IMR-90 (cell line): Measurements from ENCODE around the gene NDUFV2. TPM values are rescaled to one million over a fixed set of nuclear protein-coding genes. Genes with fewer than 3 reads are reported as not detected.
A peak's percentile ranks its signal among the peaks of the same experiment; 100 is the strongest.

Source experiments
- ATAC-seq: fragments of 200-7000 bp; cut with Tn5 transposase; 2 replicates; pipeline ENCODE4 v1.9.1; 2020; ENCODE audit warnings: low read depth, mild to moderate bottlenecking, moderate library complexity
- BruUV-seq: library from RNA; stranded (reverse); fragments of 400-500 nt; replicated peaks from 2 replicates; lab custom pipeline; 2021; lab: Mats Ljungman, UMichigan
- CTCF ChIA-PET: fragments of 300-600 bp; formaldehyde crosslinking; extraction: SDS; loops from one replicate; lab custom pipeline; 2021; ENCODE audit warnings: antibody characterized with exemption; lab: Yijun Ruan, JAX
- POLR2A ChIA-PET: fragments of 300-600 bp; sonication (Branson Sonifier 250); formaldehyde crosslinking; loops from one replicate; lab custom pipeline; 2022; ENCODE audit warnings: antibody characterized with exemption; ENCODE audit not compliant: unreplicated experiment; lab: Charles Lee
- DNase-seq: peaks from one replicate; pipeline ENCODE4 v3.0.0; 2013
- H2AFZ ChIP-seq: replicated peaks from 2 replicates; pipeline ENCODE3; 2013; ENCODE audit warnings: low read length, mild to moderate bottlenecking; ENCODE audit not compliant: poor library complexity
- H2AK5ac ChIP-seq: 2 replicates; pipeline ENCODE4 v1.6.1; 2013; ENCODE audit warnings: low read depth, low read length, inconsistent platforms
- H2AK9ac ChIP-seq: replicated peaks from 2 replicates; pipeline ENCODE3; 2013; ENCODE audit warnings: mild to moderate bottlenecking, low read depth, low read length, moderate library complexity; ENCODE audit not compliant: poor library complexity
- H2BK120ac ChIP-seq: 2 replicates; pipeline ENCODE4 v1.6.1; 2013; ENCODE audit warnings: low read depth, low read length, inconsistent platforms
- H2BK15ac ChIP-seq: 3 replicates; pipeline ENCODE4 v1.6.1; 2013; ENCODE audit warnings: low read depth, low read length, inconsistent platforms
- H2BK20ac ChIP-seq: 2 replicates; pipeline ENCODE4 v1.6.1; 2013; ENCODE audit warnings: low read depth, mild to moderate bottlenecking, inconsistent platforms, low read length, moderate library complexity
- H2BK5ac ChIP-seq: 2 replicates; pipeline ENCODE4 v1.6.1; 2013; ENCODE audit warnings: mild to moderate bottlenecking, low read depth, low read length, inconsistent platforms; ENCODE audit not compliant: poor library complexity, severe bottlenecking
- H3K14ac ChIP-seq: replicated peaks from 2 replicates; pipeline ENCODE4 v1.6.1; 2013; ENCODE audit warnings: low read depth, low read length, inconsistent platforms
- H3K18ac ChIP-seq: 2 replicates; pipeline ENCODE4 v1.6.1; 2013; ENCODE audit warnings: low read depth, low read length, control low read depth
- H3K23ac ChIP-seq: 2 replicates; pipeline ENCODE4 v1.6.1; 2013; ENCODE audit warnings: low read depth, low read length, inconsistent platforms
- H3K27ac ChIP-seq: 2 replicates; pipeline ENCODE4 v1.5.1; 2013; ENCODE audit warnings: mild to moderate bottlenecking, control low read depth, low read length; ENCODE audit not compliant: insufficient read depth
- H3K27me3 ChIP-seq: 2 replicates; pipeline ENCODE4 v1.6.1; 2013; ENCODE audit warnings: low read length; ENCODE audit not compliant: control insufficient read depth, insufficient read depth
- H3K36me3 ChIP-seq: 2 replicates; pipeline ENCODE4 v1.6.1; 2013; ENCODE audit warnings: low read length, mixed read lengths; ENCODE audit not compliant: control insufficient read depth, insufficient read depth
- H3K4ac ChIP-seq: 2 replicates; pipeline ENCODE4 v1.6.1; 2013; ENCODE audit warnings: low read depth, low read length, inconsistent platforms
- H3K4me1 ChIP-seq: 2 replicates; pipeline ENCODE4 v1.6.1; 2013; ENCODE audit warnings: low read length, mixed read lengths; ENCODE audit not compliant: control insufficient read depth, insufficient read depth
- H3K4me2 ChIP-seq: 2 replicates; pipeline ENCODE4 v1.6.1; 2013; ENCODE audit warnings: low read depth, mild to moderate bottlenecking, control low read depth, low read length, moderate library complexity
- H3K4me3 ChIP-seq: 2 replicates; pipeline ENCODE4 v1.5.1; 2013; ENCODE audit warnings: low read depth, mild to moderate bottlenecking, control low read depth, low read length, moderate library complexity; ENCODE audit not compliant: insufficient read depth
- H3K56ac ChIP-seq: 2 replicates; pipeline ENCODE4 v1.6.1; 2013; ENCODE audit warnings: low read length, inconsistent platforms; ENCODE audit not compliant: insufficient read depth; ENCODE audit errors: extremely low read depth
- H3K79me1 ChIP-seq, 2 experiments: 2 replicates each; pipeline ENCODE4 v1.6.1; 2013; ENCODE audit warnings: low read length in 2 of 2, inconsistent platforms in 1 of 2, low read depth in 1 of 2
- H3K9ac ChIP-seq: 2 replicates; pipeline ENCODE4 v1.6.1; 2013; ENCODE audit warnings: low read depth, low read length, control low read depth
- H3K9me1 ChIP-seq: 2 replicates; pipeline ENCODE4 v1.6.1; 2013; ENCODE audit warnings: low read length, inconsistent platforms; ENCODE audit not compliant: insufficient read depth
- H3K9me3 ChIP-seq: 2 replicates; pipeline ENCODE4 v1.6.1; 2013; ENCODE audit warnings: low read length; ENCODE audit not compliant: control insufficient read depth, insufficient read depth
- H4K20me1 ChIP-seq: 2 replicates; pipeline ENCODE4 v1.6.1; 2013; ENCODE audit warnings: low read length, inconsistent platforms; ENCODE audit not compliant: insufficient read depth
- H4K5ac ChIP-seq: 2 replicates; pipeline ENCODE4 v1.6.1; 2013; ENCODE audit warnings: mild to moderate bottlenecking, low read depth, low read length, control low read depth
- H4K8ac ChIP-seq, 2 experiments: 2 replicates each; pipeline ENCODE4 v1.6.1; 2013; ENCODE audit warnings: low read depth in 2 of 2, low read length in 2 of 2, control low read depth in 1 of 2, inconsistent platforms in 1 of 2
- H4K91ac ChIP-seq: 2 replicates; pipeline ENCODE4 v1.6.1; 2013; ENCODE audit warnings: low read depth, low read length, inconsistent platforms; ENCODE audit not compliant: insufficient read depth
- CHD1 ChIP-seq: IDR thresholded peaks from 2 replicates; pipeline ENCODE4 v1.6.1; 2012; ENCODE audit warnings: low read depth, low read length, improper control_type of control experiment
- RAD21 ChIP-seq: IDR thresholded peaks from 2 replicates; pipeline ENCODE4 v1.6.1; 2012; ENCODE audit warnings: low read length, improper control_type of control experiment
- WGBS, 2 experiments: methylation state at CpG; one replicate each; pipeline versions ENCODE4 v1.1.5 to v1.1.7; 2013; ENCODE audit warnings: missing lambda C conversion rate in 2 of 2; ENCODE audit not compliant: insufficient read length in 1 of 2; ENCODE audit errors: extremely low coverage in 2 of 2; 5-methylcytosine and 5-hydroxymethylcytosine counted together
- dilution Hi-C: fragments of 300-500 bp; cut with HindIII; formaldehyde crosslinking; loops from one replicate; pipeline ENCODE4 v1.14.3; 2018; ENCODE audit warnings: low sequenced_read_pairs; ENCODE audit not compliant: unreplicated experiment
- in situ Hi-C: fragments of 300-500 bp; cut with MboI; formaldehyde crosslinking; loops from 3 replicates; pipeline ENCODE4 v1.14.3; 2019; ENCODE audit warnings: low sequenced_read_pairs, inconsistent platforms, mixed read lengths
- intact Hi-C: fragments of 100-400 bp; cut with micrococcal nuclease; formaldehyde crosslinking; loops from 2 replicates; pipeline ENCODE4 v1.10.0; 2022
- polyA plus RNA-seq, 3 experiments: library from polyadenylated mRNA; depleted of rRNA; stranded (reverse); fragments of >200 nt; gene quantifications; 2 replicates each; pipeline ENCODE4 v1.2.3, GENCODE V29; 2012; ENCODE audit warnings: low replicate concordance in 1 of 3
- total RNA-seq: library from RNA; depleted of rRNA; stranded (reverse); fragments of >200 nt; gene quantifications from 2 replicates; pipeline ENCODE4 v1.2.3, GENCODE V29; 2012
- TF ChIP-seq, protein P1 (sequence below): conservative IDR thresholded peaks from 2 replicates; pipeline ENCODE4 v1.5.1; 2012; ENCODE audit warnings: mild to moderate bottlenecking, low read depth, low read length, improper control_type of control experiment

NDUFV2 gene
- total and polyA plus RNA-seq, 2 of the 4 experiments (the other 2 are of a cell fraction) = 106 to 126 TPM

DNA sequence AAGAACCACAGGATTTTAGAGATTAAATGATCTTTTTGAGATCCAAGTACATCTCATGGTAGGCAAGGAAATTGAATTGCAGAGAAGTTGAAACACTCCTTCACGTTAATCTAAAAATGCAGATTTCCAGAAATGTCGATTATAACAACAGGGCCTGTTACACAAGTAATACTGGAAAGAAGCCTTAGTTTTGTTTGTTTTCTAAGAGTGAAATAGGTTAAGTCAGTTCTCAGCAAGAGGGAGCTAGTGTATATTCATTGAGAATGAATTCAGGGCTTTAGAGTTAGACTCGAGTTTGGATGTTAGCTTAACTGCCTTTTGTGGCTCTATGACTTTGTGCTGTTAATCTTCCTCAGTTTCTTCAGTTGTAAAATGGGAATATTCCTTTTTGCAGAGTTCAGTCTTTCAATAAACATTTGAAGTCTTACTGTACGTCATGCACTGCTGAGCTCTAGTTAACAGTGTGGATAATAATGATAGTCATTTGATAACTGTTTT is 926 bp downstream of the NDUFV2 start:
- Histone ChIP-seq H2BK120ac (peak overlapping the region; percentile 69; the same call in 1 of the 2 replicates), H2BK5ac (peak overlapping the region; percentile 98), H4K5ac (peak overlapping the region; percentile 97; the same call in 1 of the 2 replicates), H3K14ac (peak overlapping the region; percentile 99), H3K18ac (peak overlapping the region; percentile 95; the same call in 1 of the 2 replicates), H4K8ac (peak overlapping the region; percentile 89 to 93), H3K4me1 (peaks cover 2% of the 10 kb centered on the region; the same call in 1 of the 2 replicates), H3K4me3 (peak overlapping the region; percentile 97), H3K4ac (peak overlapping the region; percentile 95; the same call in 1 of the 2 replicates), H2AK9ac (no peak overlapping the region), H3K9ac (peak overlapping the region; percentile 100), H2BK15ac (peak overlapping the region; percentile 79; the same call in 1 of the 3 replicates), H2AK5ac (no peak overlapping the region; the same call in 1 of the 2 replicates), H4K20me1 (peaks cover 46% of the 10 kb centered on the region; the same call in 1 of the 2 replicates), H3K4me2 (peak overlapping the region; percentile 99), H3K27me3 (no peaks in the 10 kb centered on the region), H4K91ac (peak overlapping the region; percentile 97; the same call in 1 of the 2 replicates), H3K23ac (peak overlapping the region; percentile 99), H3K36me3 (peaks cover 2% of the 10 kb centered on the region; the same call in 1 of the 2 replicates), H2AFZ (no peak overlapping the region), H3K27ac (peak overlapping the region; percentile 99), H3K9me3 (no peaks in the 10 kb centered on the region), H2BK20ac (no peak overlapping the region), H3K79me1 (peaks cover 3 to 28% of the 10 kb centered on the region in 2 experiments; a peak in 2 of 4 replicates), H3K9me1 (0 out of 2 replicates have a peak, but pooled peaks cover 3% of the 10 kb centered on the region), H3K56ac (peak overlapping the region; percentile 99)
- WGBS, 2 experiments = no CpG with 5 or more reads among the region's 4 CpGs
- in situ Hi-C loops (no loop called here), intact Hi-C loops (no loop called here), dilution Hi-C loops (no loop called here)
- no peak for ATAC-seq
- TF ChIP-seq, protein P1, sequence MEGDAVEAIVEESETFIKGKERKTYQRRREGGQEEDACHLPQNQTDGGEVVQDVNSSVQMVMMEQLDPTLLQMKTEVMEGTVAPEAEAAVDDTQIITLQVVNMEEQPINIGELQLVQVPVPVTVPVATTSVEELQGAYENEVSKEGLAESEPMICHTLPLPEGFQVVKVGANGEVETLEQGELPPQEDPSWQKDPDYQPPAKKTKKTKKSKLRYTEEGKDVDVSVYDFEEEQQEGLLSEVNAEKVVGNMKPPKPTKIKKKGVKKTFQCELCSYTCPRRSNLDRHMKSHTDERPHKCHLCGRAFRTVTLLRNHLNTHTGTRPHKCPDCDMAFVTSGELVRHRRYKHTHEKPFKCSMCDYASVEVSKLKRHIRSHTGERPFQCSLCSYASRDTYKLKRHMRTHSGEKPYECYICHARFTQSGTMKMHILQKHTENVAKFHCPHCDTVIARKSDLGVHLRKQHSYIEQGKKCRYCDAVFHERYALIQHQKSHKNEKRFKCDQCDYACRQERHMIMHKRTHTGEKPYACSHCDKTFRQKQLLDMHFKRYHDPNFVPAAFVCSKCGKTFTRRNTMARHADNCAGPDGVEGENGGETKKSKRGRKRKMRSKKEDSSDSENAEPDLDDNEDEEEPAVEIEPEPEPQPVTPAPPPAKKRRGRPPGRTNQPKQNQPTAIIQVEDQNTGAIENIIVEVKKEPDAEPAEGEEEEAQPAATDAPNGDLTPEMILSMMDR = peak; percentile 32
- TF ChIP-seq RAD21 (peak; percentile 34), CHD1 (no peak)
- ChIA-PET CTCF (interaction anchor here (1.0 to 2.4 kb wide), 2 partner anchors 30 to 39 kb away, joined by 3 to 5 read pairs; no protein-coding TSS in a partner anchor), POLR2A (interaction anchor here (0.7 kb wide), 1 partner anchor 118 kb away, joined by 3 read pairs; no protein-coding TSS in a partner anchor)
- DNase-seq = peak; percentile 49
- no TSS peak for BruUV-seq
